GM12878 (cell line): ENCODE measurements around the gene IRF1.

Source experiments
- CBX5 ChIP-seq: sonication (generic); IDR thresholded peaks from 2 replicates; pipeline ENCODE4 v1.6.1; 2016; ENCODE audit warnings: low read depth, moderate library complexity, mild to moderate bottlenecking, inconsistent platforms
- CEBPB ChIP-seq, 2 experiments: fragments of 150-350 bp in 1 of 2; IDR thresholded peaks; 2 replicates each; pipeline ENCODE4 v1.6.1; 2012 to 2014; ENCODE audit warnings: low read depth in 2 of 2, low read length in 2 of 2, borderline replicate concordance in 1 of 2, inconsistent platforms in 1 of 2
- CHD2 ChIP-seq: IDR thresholded peaks from 2 replicates; pipeline ENCODE4 v1.6.1; 2011; ENCODE audit warnings: low read depth, low read length, improper control_type of control experiment, borderline replicate concordance
- CTCF ChIP-seq, 3 experiments: IDR thresholded peaks in 2 of 3; conservative IDR thresholded peaks in 1 of 3; 2 replicates each; pipeline ENCODE4 v1.5.1; 2011; ENCODE audit warnings: low read depth in 3 of 3, low read length in 3 of 3, mild to moderate bottlenecking in 3 of 3, control low read depth in 2 of 3, moderate library complexity in 2 of 3, inconsistent platforms in 1 of 3, mixed read lengths in 1 of 3; ENCODE audit not compliant: control insufficient read depth in 2 of 3, insufficient read depth in 1 of 3; ENCODE audit errors: extremely low read depth in 1 of 3
- FOS ChIP-seq: IDR thresholded peaks from 3 replicates; pipeline ENCODE4 v1.6.1; 2011; ENCODE audit warnings: borderline replicate concordance; ENCODE audit not compliant: insufficient read length; ENCODE audit errors: extremely low read depth
- MAX ChIP-seq: IDR thresholded peaks from 2 replicates; pipeline ENCODE4 v1.6.1; 2012; ENCODE audit warnings: low read depth, low read length, improper control_type of control experiment
- RFX5 ChIP-seq: IDR thresholded peaks from 2 replicates; pipeline ENCODE4 v1.6.1; 2011; ENCODE audit warnings: low read depth, low read length, improper control_type of control experiment
- STAT1 ChIP-seq: fragments of 450-650 bp; conservative IDR thresholded peaks from 2 replicates; pipeline ENCODE4 v1.6.1; 2014; ENCODE audit warnings: antibody characterized with exemption, mild to moderate bottlenecking
- TARDBP ChIP-seq: IDR thresholded peaks from 2 replicates; pipeline ENCODE4 v1.6.1; 2016; ENCODE audit warnings: borderline replicate concordance
- TF ChIP-seq, protein P1 (sequence below): IDR thresholded peaks from 2 replicates; pipeline ENCODE4 v1.6.1; 2012; ENCODE audit warnings: low read length, inconsistent platforms
- TF ChIP-seq, protein P2 (sequence below): IDR thresholded peaks from 2 replicates; pipeline ENCODE4 v1.6.1; 2011; ENCODE audit warnings: low read depth, mild to moderate bottlenecking, low read length, moderate library complexity, borderline replicate concordance; ENCODE audit errors: extremely low read depth

DNA sequence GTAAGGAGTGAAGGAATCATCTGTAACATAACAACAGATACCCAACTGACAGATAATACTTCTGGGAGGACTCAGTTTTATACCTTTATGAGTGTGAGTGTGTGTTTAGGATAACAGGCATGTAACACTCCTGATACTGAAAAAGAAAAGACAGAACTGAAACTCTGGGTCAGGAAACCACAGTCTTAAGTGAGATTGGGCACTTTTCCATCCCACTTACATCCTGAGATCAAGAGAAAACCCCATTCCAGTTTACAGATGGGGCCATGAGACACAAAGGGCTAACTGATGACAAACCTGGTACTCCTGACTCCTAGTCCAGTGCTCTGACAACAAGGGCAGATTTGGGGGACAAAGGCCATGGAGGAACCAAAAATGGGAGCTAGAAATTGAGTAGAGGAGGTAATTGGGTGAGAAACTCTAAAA lies 34.7 kb upstream of the IRF1 start:
- TF ChIP-seq RFX5: no peak
- 0 out of 2 replicates have a peak, but pooled peaks have one; percentile 13 for TF ChIP-seq STAT1
- no peak for TF ChIP-seq CTCF (IDR thresholded peaks at IDR 0.05 in 2 of 3, conservative IDR thresholded peaks at IDR 0.05 in 1 of 3; ENCODE audit: control insufficient read depth in 2 of 3, extremely low read depth in 1 of 3, insufficient read depth in 1 of 3, low read depth in 3 of 3, low read length in 3 of 3)
- TF ChIP-seq CBX5: peak; percentile 81; the same call in 1 of the 2 replicates
- TF ChIP-seq, protein P1, sequence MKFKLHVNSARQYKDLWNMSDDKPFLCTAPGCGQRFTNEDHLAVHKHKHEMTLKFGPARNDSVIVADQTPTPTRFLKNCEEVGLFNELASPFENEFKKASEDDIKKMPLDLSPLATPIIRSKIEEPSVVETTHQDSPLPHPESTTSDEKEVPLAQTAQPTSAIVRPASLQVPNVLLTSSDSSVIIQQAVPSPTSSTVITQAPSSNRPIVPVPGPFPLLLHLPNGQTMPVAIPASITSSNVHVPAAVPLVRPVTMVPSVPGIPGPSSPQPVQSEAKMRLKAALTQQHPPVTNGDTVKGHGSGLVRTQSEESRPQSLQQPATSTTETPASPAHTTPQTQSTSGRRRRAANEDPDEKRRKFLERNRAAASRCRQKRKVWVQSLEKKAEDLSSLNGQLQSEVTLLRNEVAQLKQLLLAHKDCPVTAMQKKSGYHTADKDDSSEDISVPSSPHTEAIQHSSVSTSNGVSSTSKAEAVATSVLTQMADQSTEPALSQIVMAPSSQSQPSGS: peak; percentile 97
- TF ChIP-seq TARDBP: no peak; the same call in 1 of the 2 replicates
- peak in 1 of 2 experiments; percentile 76; a peak in 1 of 4 replicates for TF ChIP-seq CEBPB (IDR thresholded peaks at IDR 0.05; ENCODE audit: borderline replicate concordance in 1 of 2, low read depth in 2 of 2, low read length in 2 of 2)
- TF ChIP-seq, protein P2, sequence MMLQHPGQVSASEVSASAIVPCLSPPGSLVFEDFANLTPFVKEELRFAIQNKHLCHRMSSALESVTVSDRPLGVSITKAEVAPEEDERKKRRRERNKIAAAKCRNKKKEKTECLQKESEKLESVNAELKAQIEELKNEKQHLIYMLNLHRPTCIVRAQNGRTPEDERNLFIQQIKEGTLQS: no peak
- TF ChIP-seq MAX: no peak
- peak; percentile 68; the same call in 1 of the 2 replicates for TF ChIP-seq CHD2
- no peak for TF ChIP-seq FOS
